Measurements from ENCODE around the gene AMACR. TPM values are rescaled to one million over a fixed set of nuclear protein-coding genes. Genes with fewer than 3 reads are reported as not detected.

Gene AMACR
- total RNA-seq, 1 donor = 15.2 TPM

DNA sequence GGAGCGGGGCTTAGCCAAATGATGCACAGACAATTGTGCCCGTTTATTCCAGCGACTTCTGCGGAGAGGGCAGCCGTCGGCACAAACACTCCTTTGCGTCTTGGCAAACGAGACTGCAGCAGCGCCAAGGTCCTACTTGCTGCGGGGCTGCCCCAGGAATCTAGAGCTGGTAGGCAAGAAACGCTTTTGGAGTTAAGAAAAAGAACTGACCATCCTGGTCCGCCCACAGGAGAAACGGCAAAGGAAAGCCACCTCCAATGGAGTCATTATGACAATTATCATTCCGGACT is 69.4 kb downstream of the AMACR start:
- no peaks in the 10 kb centered on the region for H3K36me3 ChIP-seq (ENCODE audit: insufficient read depth, low read length)
- peaks cover 19% of the 10 kb centered on the region for H3K4me1 ChIP-seq (ENCODE audit: insufficient read depth, low read length)
- TF ChIP-seq, protein P1, sequence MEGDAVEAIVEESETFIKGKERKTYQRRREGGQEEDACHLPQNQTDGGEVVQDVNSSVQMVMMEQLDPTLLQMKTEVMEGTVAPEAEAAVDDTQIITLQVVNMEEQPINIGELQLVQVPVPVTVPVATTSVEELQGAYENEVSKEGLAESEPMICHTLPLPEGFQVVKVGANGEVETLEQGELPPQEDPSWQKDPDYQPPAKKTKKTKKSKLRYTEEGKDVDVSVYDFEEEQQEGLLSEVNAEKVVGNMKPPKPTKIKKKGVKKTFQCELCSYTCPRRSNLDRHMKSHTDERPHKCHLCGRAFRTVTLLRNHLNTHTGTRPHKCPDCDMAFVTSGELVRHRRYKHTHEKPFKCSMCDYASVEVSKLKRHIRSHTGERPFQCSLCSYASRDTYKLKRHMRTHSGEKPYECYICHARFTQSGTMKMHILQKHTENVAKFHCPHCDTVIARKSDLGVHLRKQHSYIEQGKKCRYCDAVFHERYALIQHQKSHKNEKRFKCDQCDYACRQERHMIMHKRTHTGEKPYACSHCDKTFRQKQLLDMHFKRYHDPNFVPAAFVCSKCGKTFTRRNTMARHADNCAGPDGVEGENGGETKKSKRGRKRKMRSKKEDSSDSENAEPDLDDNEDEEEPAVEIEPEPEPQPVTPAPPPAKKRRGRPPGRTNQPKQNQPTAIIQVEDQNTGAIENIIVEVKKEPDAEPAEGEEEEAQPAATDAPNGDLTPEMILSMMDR (IDR thresholded peaks at IDR 0.05; ENCODE audit: extremely low read depth, low read depth, low read length) = no peak
- H3K79me2 ChIP-seq (ENCODE audit: insufficient read depth, low read length) = no peaks in the 10 kb centered on the region
- no peak overlapping the region for H3K4me3 ChIP-seq (ENCODE audit: insufficient read depth, low read length)
- H3K4me2 ChIP-seq (ENCODE audit: insufficient read depth, low read length) = no peak overlapping the region
- no peaks in the 10 kb centered on the region for H3K9me3 ChIP-seq (ENCODE audit: low read depth, low read length)
- DNase-seq (ENCODE audit: insufficient read length, low spot score, missing footprints) = no peak
- H3K27me3 ChIP-seq (ENCODE audit: insufficient read depth, low read length) = peaks cover 59% of the 10 kb centered on the region
- H4K20me1 ChIP-seq (ENCODE audit: insufficient read depth, low read length) = no peaks in the 10 kb centered on the region
- no peak overlapping the region for H2AFZ ChIP-seq (ENCODE audit: low read length)
- H3K27ac ChIP-seq (ENCODE audit: low read depth, low read length) = no peak overlapping the region

- no peaks in the 10 kb centered on the region for H3K9me3 ChIP-seq (ENCODE audit: low read depth, low read length)
- H3K4me1 ChIP-seq (ENCODE audit: insufficient read depth, low read length) = peaks cover 19% of the 10 kb centered on the region
- no peaks in the 10 kb centered on the region for H4K20me1 ChIP-seq (ENCODE audit: insufficient read depth, low read length)
- TF ChIP-seq, protein P1 (IDR thresholded peaks at IDR 0.05; ENCODE audit: extremely low read depth, low read depth, low read length) = no peak
- H3K27me3 ChIP-seq (ENCODE audit: insufficient read depth, low read length) = peaks cover 57% of the 10 kb centered on the region
- peak; percentile 48 for DNase-seq (ENCODE audit: insufficient read length, low spot score, missing footprints)
- H3K4me3 ChIP-seq (ENCODE audit: insufficient read depth, low read length) = no peak overlapping the region
- H3K27ac ChIP-seq (ENCODE audit: low read depth, low read length) = no peak overlapping the region
- no peaks in the 10 kb centered on the region for H3K36me3 ChIP-seq (ENCODE audit: insufficient read depth, low read length)
- H2AFZ ChIP-seq (ENCODE audit: low read length) = no peak overlapping the region
- H3K79me2 ChIP-seq (ENCODE audit: insufficient read depth, low read length) = no peaks in the 10 kb centered on the region
- no peak overlapping the region for H3K4me2 ChIP-seq (ENCODE audit: insufficient read depth, low read length)
Measured at GRCh38 chr5:33937707-33938506, 69.9 kb downstream of the AMACR start.

GRCh38 chr5:33937017-33937706 is 70.7 kb downstream of the AMACR start:
- no peak overlapping the region for H3K27ac ChIP-seq (ENCODE audit: low read depth, low read length)
- H3K4me2 ChIP-seq (ENCODE audit: insufficient read depth, low read length) = peak overlapping the region; percentile 93
- no peaks in the 10 kb centered on the region for H3K36me3 ChIP-seq (ENCODE audit: insufficient read depth, low read length)
- peaks cover 19% of the 10 kb centered on the region for H3K4me1 ChIP-seq (ENCODE audit: insufficient read depth, low read length)
- H3K79me2 ChIP-seq (ENCODE audit: insufficient read depth, low read length) = no peaks in the 10 kb centered on the region
- no peaks in the 10 kb centered on the region for H4K20me1 ChIP-seq (ENCODE audit: insufficient read depth, low read length)
- no peaks in the 10 kb centered on the region for H3K9me3 ChIP-seq (ENCODE audit: low read depth, low read length)
- no peak overlapping the region for H2AFZ ChIP-seq (ENCODE audit: low read length)
- peaks cover 53% of the 10 kb centered on the region for H3K27me3 ChIP-seq (ENCODE audit: insufficient read depth, low read length)
- TF ChIP-seq, protein P1 (IDR thresholded peaks at IDR 0.05; ENCODE audit: extremely low read depth, low read depth, low read length) = no peak
- peak; percentile 50 for DNase-seq (ENCODE audit: insufficient read length, low spot score, missing footprints)
- H3K4me3 ChIP-seq (ENCODE audit: insufficient read depth, low read length) = peak overlapping the region; percentile 71

GRCh38 chr5:33936381-33937016 is 71.4 kb downstream of the AMACR start, which contains the start of gene RXFP3:
Gene RXFP3, plus strand, starts transcription at chr5:33936386. Its CDS starts 355 bp downstream, at chr5:33936741.
- Histone ChIP-seq H3K27ac (ENCODE audit: low read depth, low read length) (no peak within 1 kb of the TSS), H4K20me1 (ENCODE audit: insufficient read depth, low read length) (no peaks in the 10 kb centered on the region), H3K4me2 (ENCODE audit: insufficient read depth, low read length) (peak within 1 kb of the TSS; percentile 93), H3K79me2 (ENCODE audit: insufficient read depth, low read length) (no peaks in the 10 kb centered on the region), H3K36me3 (ENCODE audit: insufficient read depth, low read length) (no peaks in the 10 kb centered on the region), H2AFZ (ENCODE audit: low read length) (peak within 1 kb of the TSS; percentile 78), H3K4me1 (ENCODE audit: insufficient read depth, low read length) (peaks cover 19% of the 10 kb centered on the region), H3K9me3 (ENCODE audit: low read depth, low read length) (no peaks in the 10 kb centered on the region), H3K27me3 (ENCODE audit: insufficient read depth, low read length) (peaks cover 51% of the 10 kb centered on the region), H3K4me3 (ENCODE audit: insufficient read depth, low read length) (peak within 1 kb of the TSS; percentile 71)
- TF ChIP-seq, protein P1 (IDR thresholded peaks at IDR 0.05; ENCODE audit: extremely low read depth, low read depth, low read length) = no peak
- DNase-seq (ENCODE audit: insufficient read length, low spot score, missing footprints) = peak; percentile 86
